GM21528 (cell line): ENCODE results near the gene NACC2.
"Not testable (repeated sequence)": the region's sequence is repeated elsewhere in the genome, so short reads cannot be mapped to it uniquely, and the experiment has no call there.

Experiments used
- ATAC-seq: cut with Tn5 transposase; IDR thresholded peaks from one replicate; pipeline ENCODE4 v1.9.1; 2021; ENCODE audit warnings: mild to moderate bottlenecking, moderate library complexity; ENCODE audit not compliant: unreplicated experiment, low FRiP score

Gene NACC2

GRCh38 chr9:136082496-136083361 lies 12.4 kb downstream of the NACC2 start:
- no peak for ATAC-seq

GRCh38 chr9:136081826-136082495 lies 13.1 kb downstream of the NACC2 start:
- ATAC-seq = no peak

- no peak for ATAC-seq
These were observed 13.8 kb downstream of the NACC2 start for GRCh38 chr9:136081113-136081825.

- no peak for ATAC-seq
These were observed 14.4 kb downstream of the NACC2 start for GRCh38 chr9:136080716-136081112.

- no peak for ATAC-seq
These were observed 15.2 kb downstream of the NACC2 start for GRCh38 chr9:136079916-136080246.

- no peak for ATAC-seq
These were observed 15.7 kb downstream of the NACC2 start for GRCh38 chr9:136079211-136079915.

GRCh38 chr9:136078498-136079011 lies 16.5 kb downstream of the NACC2 start:
- no peak for ATAC-seq

- no peak for ATAC-seq
These were observed 17.1 kb downstream of the NACC2 start for GRCh38 chr9:136078024-136078423.

- no peak for ATAC-seq
These were observed 17.6 kb downstream of the NACC2 start for GRCh38 chr9:136077491-136077890.

- ATAC-seq = no peak
These were observed 19.0 kb downstream of the NACC2 start for GRCh38 chr9:136075881-136076678.

- no peak for ATAC-seq
These were observed 19.8 kb downstream of the NACC2 start for GRCh38 chr9:136075134-136075841.

GRCh38 chr9:136074706-136075105 lies 20.4 kb downstream of the NACC2 start:
- no peak for ATAC-seq

- ATAC-seq = no peak
These were observed 32.2 kb downstream of the NACC2 start for GRCh38 chr9:136062657-136063439.

- ATAC-seq = not testable (repeated sequence)
These were observed 33.2 kb downstream of the NACC2 start for GRCh38 chr9:136061916-136062315.

GRCh38 chr9:136061405-136061804 lies 33.7 kb downstream of the NACC2 start:
- no peak for ATAC-seq

- ATAC-seq = no peak
These were observed 34.3 kb downstream of the NACC2 start for GRCh38 chr9:136060671-136061371.

- ATAC-seq = no peak
These were observed 35.0 kb downstream of the NACC2 start for GRCh38 chr9:136059851-136060670.
